Measurements from ENCODE around the gene PTDSS2. TPM values are rescaled to one million over a fixed set of nuclear protein-coding genes. Genes with fewer than 3 reads are reported as not detected.

PTDSS2 gene
- total RNA-seq, 4 donors from 2014 or later = 23.9 to 58.3 (median 30.2) TPM

GRCh38 chr11:412641-413119 lies 37.4 kb upstream of the PTDSS2 start:
- Histone ChIP-seq H3K4me1 (peaks cover 9 to 28% (median 24%) of the 10 kb centered on the region in 4 donors), H3K4me3 (no peak overlapping the region), H3K27me3 (peaks cover 0 to 50% (median 19%) of the 10 kb centered on the region in 4 donors), H3K27ac (replicated peaks in 1 of 4) (no peak overlapping the region), H3K9me3 (no peaks in the 10 kb centered on the region), H3K36me3 (no peaks in the 10 kb centered on the region)
- TF ChIP-seq POLR2AphosphoS5 (IDR thresholded peaks at IDR 0.05) (no peak), POLR2A (IDR thresholded peaks at IDR 0.05; ENCODE audit: low read depth) (no peak), CTCF (IDR thresholded peaks at IDR 0.05) (no peak), EP300 (IDR thresholded peaks at IDR 0.05) (no peak)
- intact Hi-C loops (cut with DNase I) = no loop called here
- no peak for DNase-seq (ENCODE audit: extremely low spot score)
- 94% methylated on average over 10 of the region's 15 CpGs for WGBS

GRCh38 chr11:413120-414081 lies 36.7 kb upstream of the PTDSS2 start:
- TF ChIP-seq POLR2A (IDR thresholded peaks at IDR 0.05; ENCODE audit: low read depth) = no peak
- no peak for TF ChIP-seq EP300 (IDR thresholded peaks at IDR 0.05)
- no peak for TF ChIP-seq POLR2AphosphoS5 (IDR thresholded peaks at IDR 0.05)
- TF ChIP-seq CTCF (IDR thresholded peaks at IDR 0.05) = no peak
- WGBS = 47% methylated on average over 10 of the region's 14 CpGs
- DNase-seq (ENCODE audit: extremely low spot score) = no peak

GRCh38 chr11:414318-414857 lies 35.7 kb upstream of the PTDSS2 start:
- intact Hi-C loops (cut with DNase I) = no loop called here
- Histone ChIP-seq H3K27ac (replicated peaks in 1 of 4) (peak overlapping the region in 1 of 4 donors; percentile 63), H3K4me1 (peaks cover 9 to 26% (median 23%) of the 10 kb centered on the region in 4 donors), H3K4me3 (peak overlapping the region; percentile 41 to 62 (median 53)), H3K36me3 (no peaks in the 10 kb centered on the region), H3K9me3 (no peaks in the 10 kb centered on the region), H3K27me3 (peaks cover 0 to 64% (median 31%) of the 10 kb centered on the region in 4 donors)
- TF ChIP-seq EP300 (IDR thresholded peaks at IDR 0.05) = no peak
- TF ChIP-seq CTCF (IDR thresholded peaks at IDR 0.05) = no peak
- no peak for TF ChIP-seq POLR2AphosphoS5 (IDR thresholded peaks at IDR 0.05)
- no peak for TF ChIP-seq POLR2A (IDR thresholded peaks at IDR 0.05; ENCODE audit: low read depth)
- WGBS = 68% methylated on average over 8 of the region's 9 CpGs
- no peak for DNase-seq (ENCODE audit: extremely low spot score)

More at GRCh38 chr11:413120-414081, 36.7 kb upstream of the PTDSS2 start:
- Histone ChIP-seq H3K27me3 (peaks cover 0 to 57% (median 25%) of the 10 kb centered on the region in 4 donors), H3K4me3 (no peak overlapping the region), H3K27ac (replicated peaks in 1 of 4) (no peak overlapping the region), H3K4me1 (peaks cover 9 to 26% (median 23%) of the 10 kb centered on the region in 4 donors), H3K9me3 (no peaks in the 10 kb centered on the region), H3K36me3 (no peaks in the 10 kb centered on the region)
- intact Hi-C loops (cut with DNase I) = no loop called here

GRCh38 chr11:415640-416041 lies 34.4 kb upstream of the PTDSS2 start:
- intact Hi-C loops (cut with DNase I) = no loop called here
- no peaks in the 10 kb centered on the region for H3K9me3 ChIP-seq
- H3K4me3 ChIP-seq = peak overlapping the region; percentile 51 to 62 (median 54)
- TF ChIP-seq POLR2AphosphoS5 (IDR thresholded peaks at IDR 0.05) (no peak), EP300 (IDR thresholded peaks at IDR 0.05) (no peak), CTCF (IDR thresholded peaks at IDR 0.05) (no peak), POLR2A (IDR thresholded peaks at IDR 0.05; ENCODE audit: low read depth) (no peak)
- peaks cover 0 to 68% (median 41%) of the 10 kb centered on the region in 4 donors for H3K27me3 ChIP-seq
- H3K4me1 ChIP-seq = peaks cover 9 to 31% (median 26%) of the 10 kb centered on the region in 4 donors
- H3K36me3 ChIP-seq = no peaks in the 10 kb centered on the region
- WGBS = no CpG with 5 or more reads among the region's 5 CpGs
- H3K27ac ChIP-seq (replicated peaks in 1 of 4) = peak overlapping the region; percentile 66 to 79 (median 78)
- no peak for DNase-seq (ENCODE audit: extremely low spot score)
